H9 (cell line): ENCODE data around the gene SRGAP1. TPM values are rescaled to one million over a fixed set of nuclear protein-coding genes. Genes with fewer than 3 reads are reported as not detected.

Source experiments
- DNase-seq: peaks from one replicate; pipeline ENCODE4 v3.0.0-alpha.2; 2017
- H2AFZ ChIP-seq: one replicate; pipeline ENCODE4 v1.6.1; 2013; ENCODE audit warnings: mild to moderate bottlenecking, low read length, control low read depth, moderate library complexity
- H2AK5ac ChIP-seq: 2 replicates; pipeline ENCODE4 v1.6.1; 2013; ENCODE audit warnings: low read length, control low read depth, mixed read lengths; ENCODE audit not compliant: insufficient read length
- H2BK120ac ChIP-seq: one replicate; pipeline ENCODE4 v1.6.1; 2013; ENCODE audit warnings: low read depth, mild to moderate bottlenecking, low read length, control low read depth, inconsistent platforms; ENCODE audit not compliant: poor library complexity, severe bottlenecking
- H2BK12ac ChIP-seq: 2 replicates; pipeline ENCODE4 v1.6.1; 2013; ENCODE audit warnings: low read length, control low read depth, mixed read lengths, low read depth; ENCODE audit not compliant: insufficient read length
- H2BK15ac ChIP-seq: 2 replicates; pipeline ENCODE4 v1.6.1; 2013; ENCODE audit warnings: low read depth, low read length, control low read depth
- H2BK20ac ChIP-seq: one replicate; pipeline ENCODE4 v1.6.1; 2013; ENCODE audit warnings: low read depth, mild to moderate bottlenecking, low read length, control low read depth, inconsistent platforms; ENCODE audit not compliant: poor library complexity, severe bottlenecking
- H2BK5ac ChIP-seq: 2 replicates; pipeline ENCODE4 v1.6.1; 2013; ENCODE audit warnings: low read length, control low read depth, mixed read lengths; ENCODE audit not compliant: insufficient read length
- H3K14ac ChIP-seq: 2 replicates; pipeline ENCODE4 v1.6.1; 2013; ENCODE audit warnings: low read length, control low read depth; ENCODE audit not compliant: insufficient read depth
- H3K18ac ChIP-seq: 2 replicates; pipeline ENCODE4 v1.6.1; 2013; ENCODE audit warnings: low read depth, mild to moderate bottlenecking, mixed read lengths, low read length, control low read depth; ENCODE audit not compliant: insufficient read length
- H3K23ac ChIP-seq: 2 replicates; pipeline ENCODE4 v1.6.1; 2013; ENCODE audit warnings: low read length, control low read depth, mixed read lengths, low read depth; ENCODE audit not compliant: insufficient read length
- H3K23me2 ChIP-seq: 2 replicates; pipeline ENCODE4 v1.6.1; 2013; ENCODE audit warnings: low read depth, mild to moderate bottlenecking, mixed read lengths, low read length, control low read depth; ENCODE audit not compliant: insufficient read length, poor library complexity, severe bottlenecking
- H3K27ac ChIP-seq: 2 replicates; pipeline ENCODE4 v1.5.1; 2013; ENCODE audit warnings: low read length, control low read depth, mixed read lengths, low read depth; ENCODE audit not compliant: insufficient read length
- H3K27me3 ChIP-seq: 2 replicates; pipeline ENCODE4 v1.6.1; 2013; ENCODE audit warnings: low read length, control low read depth, inconsistent platforms; ENCODE audit not compliant: insufficient read depth
- H3K4ac ChIP-seq: 2 replicates; pipeline ENCODE4 v1.6.1; 2013; ENCODE audit warnings: low read depth, mild to moderate bottlenecking, control low read depth, inconsistent platforms, low read length, moderate library complexity
- H3K4me1 ChIP-seq: 2 replicates; pipeline ENCODE4 v1.6.1; 2013; ENCODE audit warnings: low read length, control low read depth, inconsistent platforms; ENCODE audit not compliant: insufficient read depth
- H3K4me2 ChIP-seq: 2 replicates; pipeline ENCODE4 v1.6.1; 2013; ENCODE audit warnings: low read length, control low read depth, mixed read lengths; ENCODE audit not compliant: insufficient read length, insufficient read depth
- H3K56ac ChIP-seq: 2 replicates; pipeline ENCODE4 v1.6.1; 2013; ENCODE audit warnings: low read depth, mild to moderate bottlenecking, mixed read lengths, low read length, control low read depth; ENCODE audit not compliant: insufficient read length
- H3K79me1 ChIP-seq: 2 replicates; pipeline ENCODE4 v1.6.1; 2013; ENCODE audit warnings: low read depth, mild to moderate bottlenecking, moderate library complexity, low read length, control low read depth, inconsistent platforms; ENCODE audit not compliant: insufficient read depth, poor library complexity, severe bottlenecking
- H3K79me2 ChIP-seq: 2 replicates; pipeline ENCODE4 v1.6.1; 2013; ENCODE audit warnings: low read length, control low read depth, inconsistent platforms; ENCODE audit not compliant: insufficient read depth
- H3K9ac ChIP-seq: 2 replicates; pipeline ENCODE4 v1.6.1; 2013; ENCODE audit warnings: low read length, control low read depth, mixed read lengths; ENCODE audit not compliant: insufficient read length; ENCODE audit errors: extremely low read depth
- H3K9me3 ChIP-seq: one replicate; pipeline ENCODE4 v1.6.1; 2013; ENCODE audit warnings: low read depth, low read length, inconsistent platforms; ENCODE audit not compliant: control insufficient read depth
- H3T11ph ChIP-seq: one replicate; pipeline ENCODE4 v1.6.1; 2013; ENCODE audit warnings: mild to moderate bottlenecking, low read length, control low read depth, inconsistent platforms
- H4K20me1 ChIP-seq: one replicate; pipeline ENCODE4 v1.6.1; 2013; ENCODE audit not compliant: control insufficient read depth, insufficient read length, insufficient read depth
- H4K5ac ChIP-seq: 2 replicates; pipeline ENCODE4 v1.6.1; 2013; ENCODE audit warnings: low read depth, mild to moderate bottlenecking, mixed read lengths, low read length, control low read depth; ENCODE audit not compliant: insufficient read length
- H4K8ac ChIP-seq: replicated peaks from 2 replicates; pipeline ENCODE4 v1.6.1; 2013; ENCODE audit warnings: low read length, control low read depth, mixed read lengths, low read depth; ENCODE audit not compliant: insufficient read length
- H4K91ac ChIP-seq: 2 replicates; pipeline ENCODE4 v1.6.1; 2013; ENCODE audit warnings: low read depth, mild to moderate bottlenecking, moderate library complexity, mixed read lengths, low read length, control low read depth; ENCODE audit not compliant: insufficient read length
- H3K27ac Mint-ChIP-seq, 3 experiments: 2 replicates in 2 of 3; 3 replicates in 1 of 3; pipeline ENCODE4 v1.8.0; 2020 to 2021; ENCODE audit warnings: mixed read lengths in 3 of 3, mild to moderate bottlenecking in 1 of 3, moderate library complexity in 1 of 3
- H3K27me3 Mint-ChIP-seq: 2 replicates; pipeline ENCODE4 v1.8.0; 2021; ENCODE audit warnings: low read depth, mild to moderate bottlenecking, moderate library complexity, mixed read lengths
- H3K36me3 Mint-ChIP-seq, 3 experiments: 2 replicates in 2 of 3; 3 replicates in 1 of 3; pipeline ENCODE4 v1.8.0; 2020 to 2021; ENCODE audit warnings: low read depth in 3 of 3, mixed read lengths in 3 of 3; ENCODE audit not compliant: insufficient read depth in 1 of 3
- H3K4me1 Mint-ChIP-seq, 2 experiments: 2 replicates each; pipeline ENCODE4 v1.8.0; 2020; ENCODE audit warnings: mixed read lengths in 2 of 2
- H3K4me3 Mint-ChIP-seq, 2 experiments: 2 replicates in 1 of 2; 3 replicates in 1 of 2; pipeline ENCODE4 v1.8.0; 2020 to 2021; ENCODE audit warnings: mild to moderate bottlenecking in 2 of 2, mixed read lengths in 2 of 2, moderate library complexity in 1 of 2
- H3K9me3 Mint-ChIP-seq, 2 experiments: 2 replicates in 1 of 2; 3 replicates in 1 of 2; pipeline ENCODE4 v1.8.0; 2020; ENCODE audit warnings: mild to moderate bottlenecking in 2 of 2, mixed read lengths in 2 of 2, moderate library complexity in 1 of 2
- WGBS: extraction: QIAGEN DNeasy Blood & Tissue Kit; methylation state at CpG from one replicate; pipeline ENCODE4 v1.1.7; 2013; ENCODE audit warnings: missing lambda C conversion rate, low lambda C conversion rate, mixed read lengths; ENCODE audit not compliant: insufficient read length; ENCODE audit errors: extremely low coverage; 5-methylcytosine and 5-hydroxymethylcytosine counted together
- total RNA-seq: library from RNA; stranded (reverse); gene quantifications from 2 replicates; pipeline ENCODE4 v1.2.1, GENCODE V29; 2021
- TF ChIP-seq, protein P1 (sequence below): fragments of 200-600 bp; sonication (generic); conservative IDR thresholded peaks from 3 replicates; pipeline ENCODE4 v1.8.0; 2021; ENCODE audit warnings: antibody characterized with exemption, mild to moderate bottlenecking

Gene SRGAP1
- total RNA-seq, 1 experiment from 2014 or later: 4.8 TPM

GRCh38 chr12:64025174-64025958 is 180.9 kb downstream of the SRGAP1 start:
- no peaks in the 10 kb centered on the region for H3K27me3 ChIP-seq
- TF ChIP-seq, protein P1, sequence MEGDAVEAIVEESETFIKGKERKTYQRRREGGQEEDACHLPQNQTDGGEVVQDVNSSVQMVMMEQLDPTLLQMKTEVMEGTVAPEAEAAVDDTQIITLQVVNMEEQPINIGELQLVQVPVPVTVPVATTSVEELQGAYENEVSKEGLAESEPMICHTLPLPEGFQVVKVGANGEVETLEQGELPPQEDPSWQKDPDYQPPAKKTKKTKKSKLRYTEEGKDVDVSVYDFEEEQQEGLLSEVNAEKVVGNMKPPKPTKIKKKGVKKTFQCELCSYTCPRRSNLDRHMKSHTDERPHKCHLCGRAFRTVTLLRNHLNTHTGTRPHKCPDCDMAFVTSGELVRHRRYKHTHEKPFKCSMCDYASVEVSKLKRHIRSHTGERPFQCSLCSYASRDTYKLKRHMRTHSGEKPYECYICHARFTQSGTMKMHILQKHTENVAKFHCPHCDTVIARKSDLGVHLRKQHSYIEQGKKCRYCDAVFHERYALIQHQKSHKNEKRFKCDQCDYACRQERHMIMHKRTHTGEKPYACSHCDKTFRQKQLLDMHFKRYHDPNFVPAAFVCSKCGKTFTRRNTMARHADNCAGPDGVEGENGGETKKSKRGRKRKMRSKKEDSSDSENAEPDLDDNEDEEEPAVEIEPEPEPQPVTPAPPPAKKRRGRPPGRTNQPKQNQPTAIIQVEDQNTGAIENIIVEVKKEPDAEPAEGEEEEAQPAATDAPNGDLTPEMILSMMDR: no peak
- H2BK12ac ChIP-seq: no peak overlapping the region
- H4K20me1 ChIP-seq: no peaks in the 10 kb centered on the region
- no peak overlapping the region for H2BK5ac ChIP-seq
- H2AFZ ChIP-seq: no peak overlapping the region
- no peaks in the 10 kb centered on the region for H3K9me3 ChIP-seq
- no peak overlapping the region for H3K27ac Mint-ChIP-seq
- no peaks in the 10 kb centered on the region for H3K79me1 ChIP-seq
- H3K9ac ChIP-seq: no peak overlapping the region
- H3K23me2 ChIP-seq: no peaks in the 10 kb centered on the region
- H4K91ac ChIP-seq: no peak overlapping the region
- no peaks in the 10 kb centered on the region for H3K27me3 Mint-ChIP-seq
- WGBS: no CpG with 5 or more reads among the region's 9 CpGs
- no peak overlapping the region for H3T11ph ChIP-seq
- no peak overlapping the region for H3K4ac ChIP-seq
- H3K4me2 ChIP-seq: no peak overlapping the region
- H3K79me2 ChIP-seq: no peaks in the 10 kb centered on the region
- H3K4me3 Mint-ChIP-seq: no peak overlapping the region
- no peak overlapping the region for H2AK5ac ChIP-seq
- no peak overlapping the region for H3K14ac ChIP-seq
- no peak overlapping the region for H3K18ac ChIP-seq
- no peak overlapping the region for H2BK120ac ChIP-seq
- H3K23ac ChIP-seq: no peak overlapping the region
- H3K56ac ChIP-seq: no peak overlapping the region
- no peak overlapping the region for H4K5ac ChIP-seq
- no peaks in the 10 kb centered on the region for H3K9me3 Mint-ChIP-seq
- H3K27ac ChIP-seq: no peak overlapping the region
- H3K4me1 Mint-ChIP-seq: peaks cover 17 to 19% of the 10 kb centered on the region in 2 experiments
- no peak overlapping the region for H4K8ac ChIP-seq
- no peaks in the 10 kb centered on the region for H3K36me3 Mint-ChIP-seq
- DNase-seq: no peak
- no peak overlapping the region for H2BK20ac ChIP-seq
- no peak overlapping the region for H2BK15ac ChIP-seq
- H3K4me1 ChIP-seq: no peaks in the 10 kb centered on the region; the same call in 1 of the 2 replicates
